HG03139 (cell line): ENCODE data around the gene NUMB.

Source experiments
- ATAC-seq: cut with Tn5 transposase; IDR thresholded peaks from one replicate; pipeline ENCODE4 v1.9.1; 2021; ENCODE audit not compliant: unreplicated experiment

NUMB gene

GRCh38 chr14:73458183-73458976, at the start of gene NUMB:
Gene NUMB, minus strand, starts transcription at chr14:73458546. Its CDS starts 102,795 bp downstream, at chr14:73355751.
- ATAC-seq: peak; percentile 92

DNA sequence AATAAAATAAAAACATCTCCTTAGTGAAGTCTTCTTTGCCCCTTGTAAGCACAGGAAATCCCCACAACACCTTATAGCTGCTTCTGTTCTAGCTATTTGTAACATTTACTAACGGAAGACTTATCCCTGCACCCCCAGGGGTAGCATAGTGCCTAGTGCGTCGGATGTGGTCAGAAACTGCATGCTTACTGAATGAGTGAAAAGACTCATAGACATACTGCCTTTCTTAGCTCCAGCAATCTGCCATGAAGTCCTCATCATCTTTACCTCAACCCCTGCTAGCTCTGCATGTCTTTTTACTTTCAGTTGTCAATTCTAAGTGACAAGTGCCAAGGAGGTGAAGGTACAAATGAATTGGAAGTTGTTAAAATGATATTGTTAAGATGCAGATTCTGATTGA, 45.3 kb upstream of the NUMB start:
- ATAC-seq: no peak

GRCh38 chr14:73502017-73502619, 43.8 kb upstream of the NUMB start:
- no peak for ATAC-seq

GRCh38 chr14:73500360-73500759, 42.0 kb upstream of the NUMB start:
- ATAC-seq: no peak

- no peak for ATAC-seq
Observed at GRCh38 chr14:73494593-73494992, 36.2 kb upstream of the NUMB start.

GRCh38 chr14:73492670-73493069, 34.3 kb upstream of the NUMB start:
- no peak for ATAC-seq

- no peak for ATAC-seq
Observed at GRCh38 chr14:73492043-73492552, 33.8 kb upstream of the NUMB start.

- ATAC-seq: peak; percentile 37
Observed at GRCh38 chr14:73491256-73492042, 33.1 kb upstream of the NUMB start.

GRCh38 chr14:73489481-73490175, 31.3 kb upstream of the NUMB start:
- no peak for ATAC-seq

DNA sequence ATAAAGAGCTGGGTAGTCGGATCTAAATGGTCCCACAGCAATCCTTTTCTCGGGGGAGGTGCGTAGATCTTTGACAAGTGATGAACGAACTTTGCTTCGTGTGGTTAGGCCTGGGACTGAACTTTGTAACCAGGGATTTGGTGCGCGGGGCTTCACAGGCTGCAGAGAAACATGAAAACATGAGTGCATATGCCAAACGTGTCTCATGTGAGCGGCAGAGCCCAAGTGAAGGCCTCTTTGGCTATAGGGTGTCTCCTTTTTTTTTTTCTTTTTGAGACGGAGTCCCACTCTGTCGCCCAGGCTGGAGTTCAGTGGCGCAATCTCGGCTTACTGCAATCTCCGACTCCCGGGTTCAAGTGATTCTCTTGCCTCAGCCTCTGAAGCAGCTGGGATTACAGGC, 20.3 kb upstream of the NUMB start:
- ATAC-seq: no peak

DNA sequence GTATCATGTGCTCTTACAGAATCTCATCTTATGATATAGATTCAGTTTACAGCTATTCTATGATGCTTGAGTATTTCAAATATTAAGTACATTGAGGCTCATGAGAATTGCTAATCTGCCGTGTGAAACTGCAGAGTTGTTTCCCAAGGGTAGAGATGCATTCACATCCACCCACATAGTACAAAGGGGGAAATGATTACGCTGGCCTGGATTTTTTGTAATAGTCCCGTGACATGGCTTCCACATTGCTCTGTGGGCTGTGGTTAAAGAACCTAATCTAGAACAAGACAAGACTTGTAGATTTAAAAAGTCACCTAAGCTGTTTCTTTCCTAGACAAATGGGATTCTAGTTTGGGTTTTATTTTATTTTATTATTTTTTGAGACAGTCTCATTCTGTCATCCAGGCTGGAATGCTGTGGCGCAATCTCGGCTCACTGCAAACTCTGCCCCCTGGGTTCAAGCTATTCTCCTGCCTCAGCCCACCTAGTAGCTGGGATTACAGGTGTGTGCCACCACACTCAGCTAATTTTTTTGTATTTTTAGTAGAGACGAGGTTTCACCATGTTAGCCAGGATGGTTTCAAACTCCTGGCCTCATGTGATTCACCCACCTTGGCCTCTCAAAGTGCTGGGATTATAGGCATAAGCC, 19.4 kb upstream of the NUMB start:
- ATAC-seq: no peak

DNA sequence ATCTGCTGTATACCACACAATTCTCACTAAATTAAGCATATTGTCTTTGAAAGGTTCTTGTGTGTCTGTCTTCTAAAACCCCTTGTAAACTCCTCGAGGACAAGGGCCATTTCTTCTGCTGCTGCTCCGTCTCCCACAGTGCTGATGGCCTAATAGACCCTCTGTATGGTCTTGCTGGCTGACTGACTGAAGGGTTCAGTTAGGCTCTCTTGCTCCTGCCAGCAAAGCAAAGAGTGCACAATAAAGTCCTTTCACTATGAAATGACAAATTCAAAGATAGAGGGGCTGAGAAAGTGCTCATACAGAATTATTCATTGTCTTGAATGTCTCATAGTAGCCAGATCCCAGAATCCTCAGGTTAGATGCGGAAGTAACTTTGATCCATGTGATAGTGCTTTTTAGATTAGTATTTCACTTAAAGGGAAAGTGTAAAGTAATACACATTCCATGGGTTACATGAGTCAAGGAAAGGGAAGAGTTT, 18.1 kb upstream of the NUMB start:
- ATAC-seq: no peak

- ATAC-seq: no peak
Observed at GRCh38 chr14:73474952-73475351, 16.6 kb upstream of the NUMB start.

- no peak for ATAC-seq
Observed at GRCh38 chr14:73472185-73473114, 14.1 kb upstream of the NUMB start.

DNA sequence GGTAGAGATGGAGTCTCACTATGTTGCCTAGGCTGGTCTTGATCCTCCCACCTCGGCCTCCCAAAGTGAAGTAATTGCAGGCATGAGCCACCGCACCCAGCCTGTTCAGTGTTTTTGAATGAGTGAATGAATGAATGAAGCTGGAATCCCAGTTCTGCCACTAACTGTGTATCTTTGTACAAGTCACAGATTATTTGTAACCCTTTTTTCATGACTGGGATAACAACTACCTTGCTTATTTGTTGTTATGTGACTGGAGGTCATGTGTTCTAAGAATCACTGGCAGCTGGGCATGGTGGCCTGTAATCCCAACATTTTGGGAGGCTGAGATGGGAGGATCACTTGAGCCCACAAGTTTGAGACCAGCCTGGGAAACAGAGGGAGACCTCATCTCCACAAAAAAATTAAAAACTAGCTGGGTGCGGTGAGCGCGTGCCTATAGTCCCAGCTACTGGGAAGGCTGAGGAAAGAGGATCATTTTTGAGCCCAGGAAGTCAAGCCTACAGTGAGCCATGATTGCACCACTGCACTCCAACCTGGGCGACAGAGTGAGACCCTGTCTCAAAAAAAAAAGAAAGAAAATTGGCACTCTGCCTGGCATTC, 13.3 kb upstream of the NUMB start:
- no peak for ATAC-seq

DNA sequence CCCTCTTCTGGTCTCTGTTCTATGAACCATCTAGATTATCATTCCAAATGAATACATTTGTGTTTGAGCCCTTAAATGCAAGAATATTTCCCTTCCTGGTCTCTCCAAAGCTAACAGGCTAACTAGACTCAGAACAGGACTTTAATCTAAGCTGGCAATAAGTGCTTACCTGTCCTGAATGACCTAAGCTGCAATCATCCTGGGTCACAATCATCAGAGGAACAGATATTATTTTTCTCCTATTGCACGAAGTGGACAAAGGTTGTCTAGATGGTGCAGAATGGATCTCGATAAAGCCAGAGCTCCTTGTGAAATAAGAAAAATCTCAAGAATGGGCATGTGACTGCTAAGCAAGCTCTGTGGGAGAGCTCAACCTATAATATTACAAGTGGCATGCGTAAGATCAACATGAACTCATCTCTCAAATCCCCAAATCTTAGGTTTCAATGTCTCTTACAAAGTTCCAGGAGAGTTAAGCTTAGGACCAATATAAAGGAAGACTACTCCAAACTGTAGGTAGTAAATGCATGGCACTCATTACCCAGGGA, 10.6 kb upstream of the NUMB start:
- no peak for ATAC-seq

DNA sequence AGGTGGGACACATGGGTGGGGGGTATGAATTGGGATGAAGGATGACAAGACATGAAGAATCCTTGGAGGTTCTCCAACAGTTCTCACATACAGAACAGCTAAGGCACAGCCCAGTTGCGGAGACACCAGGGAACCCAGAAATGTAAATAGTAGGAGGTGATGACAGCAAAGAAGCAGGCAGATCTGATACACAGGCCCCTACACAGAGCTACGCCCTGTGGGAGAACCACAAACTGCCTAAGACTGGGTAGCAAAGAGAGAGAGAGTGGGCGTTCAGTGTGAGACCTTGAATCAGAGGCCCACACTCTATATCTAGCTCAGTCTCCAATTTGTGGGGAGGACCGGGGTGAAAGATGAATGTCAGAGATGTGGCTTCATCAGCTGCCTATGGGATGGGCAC, 9.5 kb upstream of the NUMB start:
- ATAC-seq: no peak

- no peak for ATAC-seq
Observed at GRCh38 chr14:73467377-73467776, 9.0 kb upstream of the NUMB start.

- ATAC-seq: no peak
Observed at GRCh38 chr14:73466861-73467260, 8.5 kb upstream of the NUMB start.
